Liver (tissue), 9 donors: ENCODE data around the gene H1-8. TPM values are rescaled to one million over a fixed set of nuclear protein-coding genes. Genes with fewer than 3 reads are reported as not detected.

Source experiments
- DNase-seq: peaks from one replicate; pipeline ENCODE4 v3.0.0-alpha.2; 2017; ENCODE audit warnings: low spot score
- H3K27ac ChIP-seq, 2 donors: one replicate each; pipeline ENCODE4 v1.7.0; 2013; ENCODE audit warnings: inconsistent platforms in 2 of 2, low read length in 2 of 2, control low read depth in 1 of 2, low read depth in 1 of 2, mild to moderate bottlenecking in 1 of 2
- H3K27me3 ChIP-seq, 4 donors: one replicate each; pipeline versions ENCODE4 v1.6.1 to v1.7.0; 2013; ENCODE audit warnings: low read length in 3 of 4, inconsistent platforms in 1 of 4, mild to moderate bottlenecking in 1 of 4, moderate library complexity in 1 of 4; ENCODE audit not compliant: control insufficient read depth in 4 of 4, insufficient read depth in 4 of 4
- H3K36me3 ChIP-seq, 4 donors: one replicate each; pipeline versions ENCODE4 v1.6.1 to v1.7.0; 2013; ENCODE audit warnings: low read length in 3 of 4, mild to moderate bottlenecking in 3 of 4, low read depth in 1 of 4, moderate library complexity in 1 of 4; ENCODE audit not compliant: control insufficient read depth in 4 of 4, insufficient read depth in 3 of 4
- H3K4me1 ChIP-seq, 4 donors: one replicate each; pipeline versions ENCODE4 v1.6.1 to v1.7.0; 2013; ENCODE audit warnings: low read length in 3 of 4, mild to moderate bottlenecking in 3 of 4, moderate library complexity in 1 of 4; ENCODE audit not compliant: control insufficient read depth in 4 of 4, insufficient read depth in 4 of 4
- H3K4me3 ChIP-seq, 3 donors: one replicate each; pipeline versions ENCODE4 v1.6.1 to v1.7.0; 2013; ENCODE audit warnings: low read length in 3 of 3, control low read depth in 1 of 3, low read depth in 1 of 3, mild to moderate bottlenecking in 1 of 3
- H3K9ac ChIP-seq, 2 donors: one replicate each; pipeline ENCODE4 v1.7.0; 2013; ENCODE audit warnings: low read length in 2 of 2, mild to moderate bottlenecking in 2 of 2, moderate library complexity in 2 of 2, control low read depth in 1 of 2, low read depth in 1 of 2
- H3K9me3 ChIP-seq, 4 donors: one replicate each; pipeline versions ENCODE4 v1.6.1 to v1.7.0; 2013; ENCODE audit warnings: low read length in 3 of 4; ENCODE audit not compliant: control insufficient read depth in 4 of 4
- EGR1 ChIP-seq, 2 donors: IDR thresholded peaks; 2 replicates each; pipeline ENCODE4 v1.6.1; 2016 to 2018; ENCODE audit warnings: antibody characterized with exemption in 2 of 2, low read depth in 2 of 2
- FOXA1 ChIP-seq: IDR thresholded peaks from 2 replicates; pipeline ENCODE4 v1.6.1; 2016; ENCODE audit warnings: antibody characterized with exemption
- FOXA2 ChIP-seq: IDR thresholded peaks from 2 replicates; pipeline ENCODE4 v1.6.1; 2016; ENCODE audit warnings: antibody characterized with exemption
- GABPA ChIP-seq, 2 donors: IDR thresholded peaks in 1 of 2; conservative IDR thresholded peaks in 1 of 2; 2 replicates each; pipeline ENCODE4 v1.6.1; 2016; ENCODE audit warnings: antibody characterized with exemption in 2 of 2, mild to moderate bottlenecking in 1 of 2, moderate library complexity in 1 of 2
- HNF4A ChIP-seq, 2 donors: conservative IDR thresholded peaks; 2 replicates each; pipeline ENCODE4 v1.6.1; 2016; ENCODE audit warnings: antibody characterized with exemption in 2 of 2, mild to moderate bottlenecking in 2 of 2
- HNF4G ChIP-seq: IDR thresholded peaks from 2 replicates; pipeline ENCODE4 v1.6.1; 2016; ENCODE audit warnings: antibody characterized with exemption
- JUND ChIP-seq, 2 donors: IDR thresholded peaks; 2 replicates each; pipeline ENCODE4 v1.6.1; 2016; ENCODE audit warnings: antibody characterized with exemption in 2 of 2
- MAX ChIP-seq: IDR thresholded peaks from 2 replicates; pipeline ENCODE4 v1.6.1; 2016; ENCODE audit warnings: antibody characterized with exemption
- NR2F2 ChIP-seq: IDR thresholded peaks from 2 replicates; pipeline ENCODE4 v1.6.1; 2016; ENCODE audit warnings: antibody characterized with exemption
- RAD21 ChIP-seq, 2 donors: IDR thresholded peaks; 2 replicates each; pipeline ENCODE4 v1.6.1; 2016; ENCODE audit warnings: antibody characterized with exemption in 2 of 2, mild to moderate bottlenecking in 2 of 2
- RXRA ChIP-seq, 2 donors: IDR thresholded peaks; 2 replicates each; pipeline ENCODE4 v1.6.1; 2017 to 2018; ENCODE audit warnings: antibody characterized with exemption in 2 of 2, mild to moderate bottlenecking in 1 of 2
- SP1 ChIP-seq: IDR thresholded peaks from 2 replicates; pipeline ENCODE4 v1.6.1; 2018; ENCODE audit warnings: antibody characterized with exemption, mild to moderate bottlenecking
- TAF1 ChIP-seq: conservative IDR thresholded peaks from 2 replicates; pipeline ENCODE4 v1.6.1; 2016; ENCODE audit warnings: antibody characterized with exemption, mild to moderate bottlenecking
- YY1 ChIP-seq: IDR thresholded peaks from 2 replicates; pipeline ENCODE4 v1.6.1; 2016; ENCODE audit warnings: antibody characterized with exemption, mild to moderate bottlenecking
- ZBTB33 ChIP-seq: IDR thresholded peaks from 2 replicates; pipeline ENCODE4 v1.6.1; 2016; ENCODE audit warnings: antibody characterized with exemption
- WGBS: extraction: QIAGEN DNeasy Blood & Tissue Kit; methylation state at CpG from one replicate; pipeline ENCODE4 v1.1.7; 2013; 5-methylcytosine and 5-hydroxymethylcytosine counted together
- polyA plus RNA-seq, 2 donors: library from polyadenylated mRNA; stranded (reverse) in 1 of 2; unstranded in 1 of 2; fragments of 200-250 nt in 1 of 2; fragments of >200 nt in 1 of 2; fragmentation: Nextera tagmentation in 1 of 2; extraction: Ambion mirVana in 1 of 2; gene quantifications; one replicate each; pipeline versions ENCODE4 v1.2.1 to v1.2.3, GENCODE V29; 2013 to 2015
- total RNA-seq, 2 donors: library from RNA; depleted of rRNA; stranded (reverse); fragments of >200 nt; gene quantifications; one replicate each; pipeline ENCODE4 v1.2.3, GENCODE V29; 2014
- TF ChIP-seq, protein P1 (sequence below): IDR thresholded peaks from 2 replicates; pipeline ENCODE4 v1.6.1; 2016; ENCODE audit warnings: antibody characterized with exemption, mild to moderate bottlenecking
- TF ChIP-seq, protein P2 (sequence below): fragments of 150-350 bp; IDR thresholded peaks from 2 replicates; pipeline ENCODE4 v1.5.1; 2017; ENCODE audit warnings: improper control_type of control experiment, low read depth, low read length; ENCODE audit not compliant: missing input control
- donor health status: healthy.
- donor health status: healthy.
- donor health status: healthy.
- donor health status: healthy.
- donor health status: healthy.

H1-8 gene
- total and polyA plus RNA-seq, 4 donors, result not detected

DNA sequence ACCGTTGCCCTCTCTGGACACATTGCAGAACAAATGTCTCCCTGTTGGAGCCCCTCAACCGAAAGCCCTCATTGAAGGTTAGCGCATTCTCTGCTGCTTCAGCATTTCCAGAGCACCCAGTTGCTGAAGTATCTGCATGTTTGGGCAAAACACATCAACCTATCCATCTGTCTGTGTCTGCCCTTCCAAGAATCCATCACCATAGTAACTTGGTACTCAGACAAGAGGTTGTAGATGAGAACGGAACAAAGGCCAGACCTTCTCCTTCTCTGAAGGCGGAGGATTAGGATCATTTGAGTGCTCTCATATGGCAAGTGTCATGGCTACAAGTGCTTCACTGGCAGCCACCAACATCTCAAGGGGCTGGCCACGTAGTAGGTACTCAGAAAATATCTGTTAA lies 37.6 kb upstream of the H1-8 start:
- TF ChIP-seq RAD21 (IDR thresholded peaks at IDR 0.05) (no peak), FOXA2 (no peak), EGR1 (IDR thresholded peaks at IDR 0.05; ENCODE audit: low read depth in 2 of 2) (no peak), GABPA (IDR thresholded peaks at IDR 0.05 in 1 of 2, conservative IDR thresholded peaks at IDR 0.05 in 1 of 2) (no peak), JUND (IDR thresholded peaks at IDR 0.05) (no peak), TAF1 (no peak), MAX (no peak)
- TF ChIP-seq, protein P1, sequence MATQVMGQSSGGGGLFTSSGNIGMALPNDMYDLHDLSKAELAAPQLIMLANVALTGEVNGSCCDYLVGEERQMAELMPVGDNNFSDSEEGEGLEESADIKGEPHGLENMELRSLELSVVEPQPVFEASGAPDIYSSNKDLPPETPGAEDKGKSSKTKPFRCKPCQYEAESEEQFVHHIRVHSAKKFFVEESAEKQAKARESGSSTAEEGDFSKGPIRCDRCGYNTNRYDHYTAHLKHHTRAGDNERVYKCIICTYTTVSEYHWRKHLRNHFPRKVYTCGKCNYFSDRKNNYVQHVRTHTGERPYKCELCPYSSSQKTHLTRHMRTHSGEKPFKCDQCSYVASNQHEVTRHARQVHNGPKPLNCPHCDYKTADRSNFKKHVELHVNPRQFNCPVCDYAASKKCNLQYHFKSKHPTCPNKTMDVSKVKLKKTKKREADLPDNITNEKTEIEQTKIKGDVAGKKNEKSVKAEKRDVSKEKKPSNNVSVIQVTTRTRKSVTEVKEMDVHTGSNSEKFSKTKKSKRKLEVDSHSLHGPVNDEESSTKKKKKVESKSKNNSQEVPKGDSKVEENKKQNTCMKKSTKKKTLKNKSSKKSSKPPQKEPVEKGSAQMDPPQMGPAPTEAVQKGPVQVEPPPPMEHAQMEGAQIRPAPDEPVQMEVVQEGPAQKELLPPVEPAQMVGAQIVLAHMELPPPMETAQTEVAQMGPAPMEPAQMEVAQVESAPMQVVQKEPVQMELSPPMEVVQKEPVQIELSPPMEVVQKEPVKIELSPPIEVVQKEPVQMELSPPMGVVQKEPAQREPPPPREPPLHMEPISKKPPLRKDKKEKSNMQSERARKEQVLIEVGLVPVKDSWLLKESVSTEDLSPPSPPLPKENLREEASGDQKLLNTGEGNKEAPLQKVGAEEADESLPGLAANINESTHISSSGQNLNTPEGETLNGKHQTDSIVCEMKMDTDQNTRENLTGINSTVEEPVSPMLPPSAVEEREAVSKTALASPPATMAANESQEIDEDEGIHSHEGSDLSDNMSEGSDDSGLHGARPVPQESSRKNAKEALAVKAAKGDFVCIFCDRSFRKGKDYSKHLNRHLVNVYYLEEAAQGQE, result no peak
- TF ChIP-seq, protein P2, sequence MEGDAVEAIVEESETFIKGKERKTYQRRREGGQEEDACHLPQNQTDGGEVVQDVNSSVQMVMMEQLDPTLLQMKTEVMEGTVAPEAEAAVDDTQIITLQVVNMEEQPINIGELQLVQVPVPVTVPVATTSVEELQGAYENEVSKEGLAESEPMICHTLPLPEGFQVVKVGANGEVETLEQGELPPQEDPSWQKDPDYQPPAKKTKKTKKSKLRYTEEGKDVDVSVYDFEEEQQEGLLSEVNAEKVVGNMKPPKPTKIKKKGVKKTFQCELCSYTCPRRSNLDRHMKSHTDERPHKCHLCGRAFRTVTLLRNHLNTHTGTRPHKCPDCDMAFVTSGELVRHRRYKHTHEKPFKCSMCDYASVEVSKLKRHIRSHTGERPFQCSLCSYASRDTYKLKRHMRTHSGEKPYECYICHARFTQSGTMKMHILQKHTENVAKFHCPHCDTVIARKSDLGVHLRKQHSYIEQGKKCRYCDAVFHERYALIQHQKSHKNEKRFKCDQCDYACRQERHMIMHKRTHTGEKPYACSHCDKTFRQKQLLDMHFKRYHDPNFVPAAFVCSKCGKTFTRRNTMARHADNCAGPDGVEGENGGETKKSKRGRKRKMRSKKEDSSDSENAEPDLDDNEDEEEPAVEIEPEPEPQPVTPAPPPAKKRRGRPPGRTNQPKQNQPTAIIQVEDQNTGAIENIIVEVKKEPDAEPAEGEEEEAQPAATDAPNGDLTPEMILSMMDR, result no peak
- no peak overlapping the region for H3K4me3 ChIP-seq
- peaks cover 0 to 4% (median 0%) of the 10 kb centered on the region in 4 donors for H3K4me1 ChIP-seq
- DNase-seq, result no peak
- WGBS, result 97% methylated on average over 6 of the region's 6 CpGs
- no peak overlapping the region for H3K9ac ChIP-seq
- no peaks in the 10 kb centered on the region for H3K27me3 ChIP-seq
- no peaks in the 10 kb centered on the region for H3K9me3 ChIP-seq
- no peak overlapping the region for H3K27ac ChIP-seq
- peaks cover 0 to 23% (median 7%) of the 10 kb centered on the region in 4 donors for H3K36me3 ChIP-seq

DNA sequence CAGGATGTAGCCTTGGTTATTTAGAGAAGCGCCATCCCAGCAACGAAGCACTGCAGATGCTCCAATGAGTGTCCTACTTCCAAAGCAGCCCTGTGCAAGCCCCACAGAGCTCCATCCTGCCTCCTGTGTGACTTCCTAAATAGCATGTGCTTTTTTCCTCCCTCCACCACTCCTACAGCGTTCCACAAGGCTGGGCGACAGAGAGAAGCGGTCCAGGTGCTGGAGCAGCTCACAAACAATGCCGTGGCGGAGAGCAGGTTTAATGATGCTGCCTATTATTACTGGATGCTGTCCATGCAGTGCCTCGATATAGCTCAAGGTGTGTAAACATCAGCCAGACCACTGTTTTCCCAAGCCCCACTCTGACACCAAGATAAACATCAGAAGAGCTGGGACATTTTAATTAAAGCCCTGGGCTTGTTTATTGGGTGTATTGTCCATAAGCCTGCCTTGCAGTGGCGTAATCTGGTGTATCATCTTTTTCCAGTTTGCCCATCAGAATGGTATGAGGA lies 36.7 kb upstream of the H1-8 start:
- 94% methylated on average over 9 of the region's 9 CpGs for WGBS
- no peaks in the 10 kb centered on the region for H3K4me1 ChIP-seq

GRCh38 chr3:129507181-129507831 lies 35.7 kb upstream of the H1-8 start:
- peaks cover 0 to 23% (median 12%) of the 10 kb centered on the region in 4 donors for H3K36me3 ChIP-seq
- DNase-seq, result no peak
- H3K9ac ChIP-seq, result no peak overlapping the region
- H3K27me3 ChIP-seq, result no peaks in the 10 kb centered on the region
- 89% methylated on average over 9 of the region's 9 CpGs for WGBS
- no peaks in the 10 kb centered on the region for H3K4me1 ChIP-seq
- no peak overlapping the region for H3K27ac ChIP-seq
- no peaks in the 10 kb centered on the region for H3K9me3 ChIP-seq
- no peak overlapping the region for H3K4me3 ChIP-seq
- TF ChIP-seq FOXA2, result no peak
- TF ChIP-seq, protein P2, result no peak
- no peak for TF ChIP-seq EGR1 (IDR thresholded peaks at IDR 0.05; ENCODE audit: low read depth in 2 of 2)
- no peak for TF ChIP-seq HNF4G
- TF ChIP-seq HNF4A (conservative IDR thresholded peaks at IDR 0.05), result no peak
- TF ChIP-seq MAX, result no peak
- no peak for TF ChIP-seq SP1
- TF ChIP-seq RXRA (IDR thresholded peaks at IDR 0.05), result no peak
- TF ChIP-seq ZBTB33, result no peak
- no peak for TF ChIP-seq YY1
- no peak for TF ChIP-seq GABPA (IDR thresholded peaks at IDR 0.05 in 1 of 2, conservative IDR thresholded peaks at IDR 0.05 in 1 of 2)

More for the DNA sequence above, 36.7 kb upstream of the H1-8 start:
- Histone ChIP-seq H3K27me3 (no peaks in the 10 kb centered on the region), H3K27ac (no peak overlapping the region), H3K9me3 (no peaks in the 10 kb centered on the region), H3K9ac (no peak overlapping the region), H3K4me3 (no peak overlapping the region), H3K36me3 (peaks cover 0 to 23% (median 8%) of the 10 kb centered on the region in 4 donors)
- no peak for DNase-seq
- TF ChIP-seq FOXA2 (no peak), RXRA (IDR thresholded peaks at IDR 0.05) (no peak), HNF4G (no peak), SP1 (no peak), FOXA1 (no peak), HNF4A (conservative IDR thresholded peaks at IDR 0.05) (no peak), NR2F2 (no peak)
